Left forelimb (tissue), 1 donor: ENCODE results near the gene NFASC.

Experiments
- DNase-seq: peaks from one replicate; pipeline ENCODE4 v3.0.0-alpha.2; 2018; ENCODE audit warnings: low spot score

The NFASC gene

DNA sequence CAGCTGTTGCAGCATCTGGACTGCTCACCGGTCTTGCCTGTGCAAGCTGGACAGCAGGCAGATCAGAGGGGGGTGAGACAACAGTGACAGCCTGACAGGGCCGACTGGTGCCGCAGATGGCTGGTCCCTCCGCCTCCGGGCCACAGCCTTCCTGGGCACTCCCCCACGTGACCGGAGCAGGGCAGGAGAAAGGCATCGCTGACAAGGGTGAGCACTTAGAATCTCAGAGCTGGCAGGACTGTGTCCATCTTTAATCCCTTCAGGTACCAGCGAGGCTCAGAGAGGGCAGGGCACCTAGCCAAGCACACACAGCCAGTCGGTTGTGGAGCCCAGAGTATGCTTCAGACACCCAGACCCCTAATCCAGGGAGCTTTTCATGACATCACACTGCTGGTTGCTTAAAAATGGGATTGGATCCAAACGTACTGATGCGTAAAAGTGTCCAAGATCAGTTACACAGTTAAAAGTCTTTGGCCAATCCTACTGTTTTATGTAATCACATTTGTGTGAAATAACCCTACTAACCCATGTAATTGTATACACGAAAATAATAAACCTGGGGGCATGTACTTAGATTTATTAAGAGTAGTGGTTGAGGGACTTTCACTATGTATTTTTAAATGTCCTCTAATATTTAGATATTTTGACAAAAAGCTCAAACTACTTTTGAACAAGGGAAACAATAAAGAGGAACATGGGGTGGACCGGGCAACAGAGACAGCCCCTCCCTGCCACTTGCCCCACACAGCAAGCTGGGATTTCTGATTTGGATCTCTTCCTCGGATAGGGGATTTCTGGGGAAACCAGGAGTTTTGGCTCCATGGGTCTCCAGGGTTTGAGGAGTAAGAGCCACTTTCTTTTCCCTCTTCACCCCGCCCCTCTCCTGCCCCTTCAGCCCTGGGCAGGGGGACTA is 171.6 kb downstream of the NFASC start:
- no peak for DNase-seq

DNA sequence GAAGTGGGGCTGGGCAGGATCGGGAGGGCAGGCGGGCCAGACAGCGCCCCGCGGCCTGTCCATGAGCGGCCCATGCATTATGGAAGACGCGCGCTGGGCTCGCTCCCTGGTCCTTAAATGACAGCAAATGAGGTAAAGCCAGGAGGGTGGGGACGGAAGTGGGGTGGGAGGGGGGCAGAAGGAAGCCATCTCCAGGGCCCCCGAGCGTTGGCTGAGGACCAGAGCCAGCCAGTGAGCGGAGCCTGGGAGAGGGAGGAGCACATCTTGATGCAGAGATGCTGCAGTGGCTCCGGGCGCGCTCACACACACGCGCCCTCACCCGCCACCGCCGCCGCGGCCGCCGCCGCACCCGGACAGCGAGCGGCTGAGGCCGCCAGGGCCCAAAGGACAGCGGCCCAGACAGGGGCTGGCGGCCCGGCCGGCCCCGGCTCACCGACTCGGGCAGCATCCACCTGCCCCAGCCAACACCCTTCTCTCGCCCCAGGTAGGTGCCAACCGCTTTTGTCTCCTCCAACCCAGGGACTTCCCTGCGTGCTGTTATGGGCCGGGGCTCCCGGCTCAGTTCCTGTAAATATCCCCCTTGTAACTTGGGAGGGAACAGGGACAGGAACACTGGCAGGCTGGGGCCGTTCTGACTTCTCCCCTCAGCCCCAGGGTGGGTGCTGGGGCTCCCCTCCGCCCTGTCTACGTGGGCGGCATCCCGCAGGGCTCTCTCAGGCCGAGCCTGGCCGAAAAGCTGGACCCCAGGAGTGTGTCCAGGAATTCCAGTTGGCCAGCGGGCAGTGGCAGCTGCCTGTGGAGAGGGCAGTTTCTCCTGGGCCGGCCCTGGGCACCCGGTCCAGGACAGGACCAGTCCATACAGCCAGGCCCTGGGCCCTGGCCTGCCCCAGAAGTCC is 172.5 kb downstream of the NFASC start, which contains the start of gene CNTN2:
Gene CNTN2, plus strand, starts transcription at position 302 of the 896 bp plus-strand sequence. CDS start 9,974 bp downstream, outside the sequence.
- no peak for DNase-seq

DNA sequence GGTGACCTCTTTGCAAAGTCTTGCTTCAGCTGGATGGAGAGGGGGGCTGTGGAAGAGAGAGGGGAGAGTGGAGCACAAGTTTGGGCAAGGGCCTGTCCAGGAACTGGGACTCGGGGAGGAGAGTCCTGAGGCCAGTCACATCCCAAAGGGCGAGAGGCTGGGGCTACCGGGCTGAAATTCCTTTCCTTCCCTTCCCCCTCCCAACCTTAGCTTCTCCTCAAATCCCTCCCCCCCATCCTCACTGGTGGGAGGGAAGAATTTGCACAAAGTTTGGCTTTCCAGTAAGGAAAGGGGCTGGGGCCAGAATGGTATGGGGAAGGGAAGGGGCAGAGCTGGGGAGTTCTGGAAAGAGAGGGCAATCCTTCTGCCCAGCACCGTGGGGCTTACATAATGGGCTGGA is 173.2 kb downstream of the NFASC start:
- DNase-seq, result no peak

GRCh38 chr1:205044741-205045140 is 174.1 kb downstream of the NFASC start:
- no peak for DNase-seq

DNA sequence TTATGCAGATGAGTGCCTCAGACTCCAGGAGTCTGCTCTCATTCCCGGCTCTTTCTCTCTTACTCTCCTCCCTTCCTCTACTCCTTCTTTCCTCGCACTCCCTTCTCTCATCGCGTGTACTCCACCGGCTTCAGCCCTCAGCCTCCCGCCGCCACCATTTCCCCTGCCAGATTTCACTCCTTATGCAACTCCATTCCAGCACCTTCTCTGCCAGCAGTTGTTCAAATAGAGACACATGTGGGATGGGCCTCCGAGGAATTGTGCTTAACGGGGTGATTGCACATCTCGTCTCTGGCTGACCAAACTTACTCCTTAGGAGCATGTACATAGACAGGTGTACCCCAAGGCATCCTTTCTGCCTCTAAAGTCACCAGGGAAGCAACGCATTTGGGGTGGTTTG is 174.5 kb downstream of the NFASC start:
- DNase-seq, result no peak

- no peak for DNase-seq
Measured at GRCh38 chr1:205046870-205047269, 176.2 kb downstream of the NFASC start.

GRCh38 chr1:205047764-205048231 is 177.1 kb downstream of the NFASC start:
- no peak for DNase-seq

DNA sequence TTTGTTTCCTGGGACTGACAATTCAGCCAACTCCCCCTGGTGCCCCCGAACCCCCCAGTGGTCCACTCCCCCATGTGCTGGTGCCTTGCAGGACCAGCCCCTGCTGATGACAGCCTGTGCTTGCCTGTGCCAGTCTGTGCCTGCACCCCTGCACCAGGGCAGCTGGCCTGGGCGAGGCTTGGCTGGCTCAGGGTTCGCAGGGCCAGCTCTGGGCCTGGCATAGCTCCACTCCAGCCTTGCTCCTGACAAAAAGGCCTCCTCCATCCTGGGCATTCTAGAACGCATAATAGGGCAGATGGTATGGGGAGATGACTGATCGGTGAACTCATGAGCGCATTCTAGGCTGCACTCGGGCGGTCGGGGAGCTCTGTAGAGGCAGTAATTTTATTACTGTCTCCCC is 177.7 kb downstream of the NFASC start:
- no peak for DNase-seq

DNA sequence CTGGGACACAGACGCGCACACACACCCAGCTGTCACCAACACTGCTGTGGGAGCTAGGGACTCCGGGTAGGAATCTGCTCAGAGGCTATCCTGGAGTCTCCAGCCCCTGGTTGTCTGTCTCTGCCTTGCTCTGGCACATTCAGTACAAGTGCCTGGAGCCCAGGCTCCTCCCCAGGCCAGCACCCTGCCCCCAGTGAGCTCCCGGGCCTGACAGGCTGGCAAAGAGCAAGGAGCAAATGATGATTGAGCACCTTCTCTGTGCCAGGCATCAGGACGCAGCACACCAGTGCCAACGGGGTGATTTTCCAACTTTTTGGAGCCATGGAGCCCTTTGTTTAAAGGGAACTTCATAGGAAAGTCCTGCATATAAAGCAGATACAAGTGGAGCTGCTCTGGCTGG is 178.8 kb downstream of the NFASC start:
- DNase-seq, result no peak

DNA sequence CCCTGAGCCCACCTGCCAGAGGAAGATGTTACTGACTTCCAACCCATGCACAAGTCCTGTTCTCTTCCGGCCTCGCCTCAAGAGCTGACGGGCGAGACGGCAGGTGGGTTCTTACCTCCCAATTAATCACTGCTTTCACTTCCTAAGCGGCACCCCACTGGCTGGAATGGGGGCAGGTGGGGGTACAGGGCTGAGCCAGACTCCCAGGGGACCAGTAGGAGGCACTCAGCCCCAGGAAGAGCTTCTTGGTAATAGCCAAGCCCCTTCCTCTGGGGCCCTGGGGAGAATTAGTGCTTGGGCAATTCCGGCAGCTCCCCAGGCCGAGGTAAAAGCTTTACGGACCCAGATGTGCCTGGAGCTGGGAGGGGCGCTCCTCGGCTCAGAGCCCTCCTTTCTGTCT is 182.0 kb downstream of the NFASC start:
- DNase-seq, result no peak

DNA sequence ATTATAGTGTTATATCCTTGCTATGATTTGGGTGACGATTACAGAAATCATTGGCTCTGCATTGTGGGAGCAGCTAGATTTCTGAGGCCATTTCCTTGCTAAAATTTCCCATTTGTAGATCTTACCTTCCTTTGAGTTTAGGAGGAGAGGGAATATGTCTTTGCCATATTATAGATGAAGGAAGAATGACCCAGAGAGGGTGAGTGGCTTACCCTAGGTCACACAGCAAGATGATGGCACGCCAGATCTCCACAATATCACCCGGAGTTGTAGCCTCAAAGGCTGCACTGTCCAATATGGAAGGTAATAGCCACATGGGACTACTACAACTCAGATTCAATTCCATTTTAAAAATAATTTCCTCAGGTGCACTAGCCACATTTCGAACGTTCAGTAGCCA is 182.6 kb downstream of the NFASC start:
- no peak for DNase-seq

GRCh38 chr1:205054013-205054412 is 183.4 kb downstream of the NFASC start:
- DNase-seq, result no peak

GRCh38 chr1:205056188-205056611 is 185.5 kb downstream of the NFASC start:
- DNase-seq, result no peak

DNA sequence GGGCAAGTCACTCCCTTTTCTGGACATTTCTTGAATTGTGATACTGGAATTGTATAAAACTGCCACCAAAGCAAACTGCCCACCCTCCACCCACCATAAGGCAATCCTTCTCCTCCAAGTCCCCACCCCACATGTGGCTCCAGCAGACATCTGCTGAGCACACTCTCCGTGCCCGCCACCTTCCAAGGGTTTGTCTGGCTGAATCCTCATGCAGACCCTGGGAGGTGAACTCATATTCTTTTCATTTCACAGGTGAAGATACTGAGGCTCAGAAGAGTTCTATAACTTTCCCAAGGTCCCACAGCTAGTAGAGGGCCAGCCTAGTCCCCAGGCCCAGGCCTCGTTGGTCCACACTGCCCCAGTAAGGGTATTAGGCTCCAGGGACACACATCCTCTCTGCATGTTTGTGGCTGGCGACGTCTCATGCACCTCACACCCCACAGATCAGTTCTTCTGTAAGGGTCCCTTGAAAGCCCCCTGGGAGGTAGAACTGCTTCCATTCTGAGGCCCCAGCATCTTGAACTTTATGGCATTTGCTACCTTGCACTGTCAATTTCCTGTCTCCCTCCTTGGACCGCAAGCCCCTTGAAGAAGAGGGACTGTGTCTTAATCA is 186.4 kb downstream of the NFASC start:
- no peak for DNase-seq

DNA sequence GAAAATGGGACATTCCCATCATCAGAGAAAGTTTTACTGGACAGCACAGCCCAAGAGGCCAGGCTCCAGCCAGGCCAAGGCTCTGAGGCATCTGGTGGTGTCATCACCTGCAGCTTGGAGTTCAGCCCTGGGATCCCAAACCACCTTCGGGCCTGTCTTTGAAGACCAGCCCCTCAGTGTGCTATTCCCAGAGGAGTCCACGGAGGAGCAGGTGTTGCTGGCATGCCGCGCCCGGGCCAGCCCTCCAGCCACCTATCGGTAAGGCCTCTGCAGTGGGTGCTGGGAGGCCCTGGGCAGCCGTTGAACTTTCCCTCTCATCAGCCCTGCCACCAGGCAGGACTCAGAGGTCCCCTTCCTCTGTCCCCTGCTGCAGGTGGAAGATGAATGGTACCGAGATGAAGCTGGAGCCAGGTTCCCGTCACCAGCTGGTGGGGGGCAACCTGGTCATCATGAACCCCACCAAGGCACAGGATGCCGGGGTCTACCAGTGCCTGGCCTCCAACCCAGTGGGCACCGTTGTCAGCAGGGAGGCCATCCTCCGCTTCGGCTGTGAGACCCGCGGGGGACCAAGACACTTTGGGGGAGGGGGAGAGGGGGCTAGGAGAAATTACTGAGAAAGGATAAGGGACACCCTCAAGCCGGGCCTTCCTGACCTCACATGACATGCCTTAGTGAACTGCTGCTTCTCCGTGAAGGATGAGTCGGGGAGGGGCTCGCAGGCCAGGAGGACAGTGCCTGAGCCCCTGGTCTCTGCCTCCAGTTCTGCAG is 187.3 kb downstream of the NFASC start:
- DNase-seq, result no peak

- no peak for DNase-seq
Measured at GRCh38 chr1:205058853-205059252, 188.2 kb downstream of the NFASC start.

DNA sequence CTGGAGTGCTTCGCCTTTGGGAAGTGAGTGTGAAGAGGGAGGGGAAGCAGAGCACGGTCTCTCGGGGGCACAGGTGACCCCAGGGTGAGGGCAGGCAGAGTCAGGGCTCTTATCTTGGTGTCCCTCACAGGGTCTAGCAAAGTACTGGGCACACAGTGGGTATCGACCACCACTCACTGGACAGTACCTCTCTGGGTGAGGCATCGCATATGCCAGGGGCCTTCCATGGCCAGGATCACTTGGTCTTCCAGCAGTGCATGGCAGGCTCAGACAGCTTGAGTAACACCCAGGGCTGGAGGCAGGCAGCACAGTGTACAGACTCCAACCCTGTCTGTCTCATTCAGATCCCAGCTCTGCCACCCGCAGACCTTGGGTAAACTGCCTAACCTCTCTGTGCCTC is 189.0 kb downstream of the NFASC start:
- no peak for DNase-seq

GRCh38 chr1:205060746-205061145 is 190.1 kb downstream of the NFASC start:
- DNase-seq, result no peak

GRCh38 chr1:205061227-205061626 is 190.6 kb downstream of the NFASC start:
- no peak for DNase-seq

- peak; percentile 82 for DNase-seq
Measured at GRCh38 chr1:205061665-205062069, 191.0 kb downstream of the NFASC start.

- DNase-seq, result no peak
Measured at GRCh38 chr1:205062319-205062718, 191.7 kb downstream of the NFASC start.
